Natural killer cell (primary cell): ENCODE results near the gene PRR23E. TPM values are rescaled to one million over a fixed set of nuclear protein-coding genes. Genes with fewer than 3 reads are reported as not detected.

Source experiments
- ATAC-seq, 3 donors: fragments of 150-1000 bp in 2 of 3; fragments of 200-7000 bp in 1 of 3; cut with Tn5 transposase; 1 replicate in 1 of 3; 2 replicates in 2 of 3; pipeline ENCODE4 v1.10.0; 2021; ENCODE audit warnings: mild to moderate bottlenecking in 2 of 3, moderate library complexity in 2 of 3
- DNase-seq, 2 donors: peaks; one replicate each; pipeline versions ENCODE4 v3.0.0 to v3.0.0-alpha.2; 2013 to 2021; ENCODE audit warnings: mixed read lengths in 1 of 2
- H3K27ac ChIP-seq: one replicate; pipeline ENCODE4 v1.5.1; 2013; ENCODE audit warnings: mild to moderate bottlenecking, low read length
- H3K27me3 ChIP-seq: one replicate; pipeline ENCODE4 v1.6.1; 2013; ENCODE audit warnings: low read length; ENCODE audit not compliant: control insufficient read depth, insufficient read depth
- H3K36me3 ChIP-seq: one replicate; pipeline ENCODE4 v1.6.1; 2013; ENCODE audit warnings: low read length; ENCODE audit not compliant: control insufficient read depth, insufficient read depth
- H3K4me1 ChIP-seq: one replicate; pipeline ENCODE4 v1.6.1; 2013; ENCODE audit warnings: low read length; ENCODE audit not compliant: control insufficient read depth, insufficient read depth
- H3K4me3 ChIP-seq: one replicate; pipeline ENCODE4 v1.5.1; 2013; ENCODE audit warnings: low read length
- H3K9me3 ChIP-seq: one replicate; pipeline ENCODE4 v1.6.1; 2013; ENCODE audit warnings: low read length; ENCODE audit not compliant: control insufficient read depth, insufficient read depth
- H3K27ac Mint-ChIP-seq, 2 donors: one replicate each; pipeline ENCODE4 v1.8.0; 2022; ENCODE audit warnings: mild to moderate bottlenecking in 2 of 2, mixed read lengths in 2 of 2, moderate library complexity in 1 of 2
- H3K27me3 Mint-ChIP-seq, 2 donors: one replicate each; pipeline ENCODE4 v1.8.0; 2022; ENCODE audit warnings: low read depth in 2 of 2, mixed read lengths in 2 of 2
- H3K36me3 Mint-ChIP-seq: one replicate; pipeline ENCODE4 v1.8.0; 2022; ENCODE audit warnings: mixed read lengths
- H3K4me1 Mint-ChIP-seq, 2 donors: one replicate each; pipeline ENCODE4 v1.8.0; 2022; ENCODE audit warnings: mixed read lengths in 2 of 2
- H3K4me3 Mint-ChIP-seq: one replicate; pipeline ENCODE4 v1.8.0; 2022; ENCODE audit warnings: mild to moderate bottlenecking, moderate library complexity, mixed read lengths
- H3K9me3 Mint-ChIP-seq, 2 donors: one replicate each; pipeline ENCODE4 v1.8.0; 2022; ENCODE audit warnings: mixed read lengths in 2 of 2
- WGBS: methylation state at CpG from one replicate; pipeline ENCODE4 v1.1.7; 2013; ENCODE audit warnings: missing lambda C conversion rate; ENCODE audit not compliant: insufficient coverage; 5-methylcytosine and 5-hydroxymethylcytosine counted together
- intact Hi-C: fragments of 100-400 bp; cut with micrococcal nuclease; formaldehyde crosslinking; loops from one replicate; pipeline ENCODE4 v1.14.2; 2022
- total RNA-seq, 4 donors: library from RNA; stranded (reverse); fragments of 120-200 nt in 1 of 4; gene quantifications; one replicate each; pipeline versions ENCODE4 v1.2.3 to v1.2.4, GENCODE V29; 2013 to 2022
- TF ChIP-seq, protein P1 (sequence below): fragments of 200-600 bp; IDR thresholded peaks from one replicate; pipeline ENCODE4 v1.8.0; 2022; ENCODE audit warnings: antibody characterized with exemption

The PRR23E gene
- total RNA-seq, 3 donors from 2014 or later (not counting 1 experiment from before 2014, with no cell fraction given), result not detected

DNA sequence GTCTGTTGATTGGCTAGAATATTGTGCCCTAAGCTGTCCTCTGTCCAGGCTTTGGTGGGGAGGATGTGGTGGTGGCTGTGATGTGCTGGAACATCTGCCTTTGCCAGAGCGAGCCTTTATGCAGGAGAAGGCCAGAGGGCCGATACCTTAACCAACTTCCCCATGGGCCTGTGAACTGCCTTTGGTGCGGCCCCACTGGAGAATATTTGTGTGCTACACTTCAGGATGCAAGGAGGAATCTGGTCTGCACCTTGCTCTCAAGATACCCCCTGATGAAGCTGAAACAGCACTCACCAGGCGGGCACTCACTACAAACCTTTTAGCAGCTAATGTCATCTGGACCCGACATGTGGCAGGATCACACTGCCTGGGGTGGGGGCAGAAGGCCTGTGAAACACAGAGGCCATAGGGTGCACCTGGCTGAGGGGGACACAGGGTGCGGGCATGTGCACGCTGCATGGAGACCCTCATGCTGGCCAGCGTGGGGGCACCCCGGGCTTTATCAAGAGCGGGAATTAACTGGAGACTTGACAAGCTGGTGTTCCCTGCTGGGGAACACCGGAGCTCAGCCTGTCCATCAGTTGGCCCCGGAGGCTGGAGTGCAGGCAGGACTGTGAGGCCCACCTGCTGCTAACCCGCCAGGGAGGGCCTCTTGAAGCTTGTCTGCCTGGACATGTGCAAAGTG is 16.4 kb downstream of the PRR23E start:
- Mint-ChIP-seq H3K4me1 (no peaks in the 10 kb centered on the region), H3K4me3 (no peak overlapping the region), H3K27ac (no peak overlapping the region), H3K36me3 (no peaks in the 10 kb centered on the region), H3K9me3 (no peaks in the 10 kb centered on the region), H3K27me3 (peaks cover 2 to 7% of the 10 kb centered on the region in 2 donors)
- TF ChIP-seq, protein P1, sequence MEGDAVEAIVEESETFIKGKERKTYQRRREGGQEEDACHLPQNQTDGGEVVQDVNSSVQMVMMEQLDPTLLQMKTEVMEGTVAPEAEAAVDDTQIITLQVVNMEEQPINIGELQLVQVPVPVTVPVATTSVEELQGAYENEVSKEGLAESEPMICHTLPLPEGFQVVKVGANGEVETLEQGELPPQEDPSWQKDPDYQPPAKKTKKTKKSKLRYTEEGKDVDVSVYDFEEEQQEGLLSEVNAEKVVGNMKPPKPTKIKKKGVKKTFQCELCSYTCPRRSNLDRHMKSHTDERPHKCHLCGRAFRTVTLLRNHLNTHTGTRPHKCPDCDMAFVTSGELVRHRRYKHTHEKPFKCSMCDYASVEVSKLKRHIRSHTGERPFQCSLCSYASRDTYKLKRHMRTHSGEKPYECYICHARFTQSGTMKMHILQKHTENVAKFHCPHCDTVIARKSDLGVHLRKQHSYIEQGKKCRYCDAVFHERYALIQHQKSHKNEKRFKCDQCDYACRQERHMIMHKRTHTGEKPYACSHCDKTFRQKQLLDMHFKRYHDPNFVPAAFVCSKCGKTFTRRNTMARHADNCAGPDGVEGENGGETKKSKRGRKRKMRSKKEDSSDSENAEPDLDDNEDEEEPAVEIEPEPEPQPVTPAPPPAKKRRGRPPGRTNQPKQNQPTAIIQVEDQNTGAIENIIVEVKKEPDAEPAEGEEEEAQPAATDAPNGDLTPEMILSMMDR, result no peak
- Histone ChIP-seq H3K27me3 (no peaks in the 10 kb centered on the region), H3K4me3 (no peak overlapping the region), H3K9me3 (no peaks in the 10 kb centered on the region), H3K4me1 (no peaks in the 10 kb centered on the region), H3K27ac (no peak overlapping the region), H3K36me3 (no peaks in the 10 kb centered on the region)
- DNase-seq, result no peak
- intact Hi-C loops, result no loop called here
- no peak for ATAC-seq
- 84% methylated on average over 13 of the region's 13 CpGs for WGBS

DNA sequence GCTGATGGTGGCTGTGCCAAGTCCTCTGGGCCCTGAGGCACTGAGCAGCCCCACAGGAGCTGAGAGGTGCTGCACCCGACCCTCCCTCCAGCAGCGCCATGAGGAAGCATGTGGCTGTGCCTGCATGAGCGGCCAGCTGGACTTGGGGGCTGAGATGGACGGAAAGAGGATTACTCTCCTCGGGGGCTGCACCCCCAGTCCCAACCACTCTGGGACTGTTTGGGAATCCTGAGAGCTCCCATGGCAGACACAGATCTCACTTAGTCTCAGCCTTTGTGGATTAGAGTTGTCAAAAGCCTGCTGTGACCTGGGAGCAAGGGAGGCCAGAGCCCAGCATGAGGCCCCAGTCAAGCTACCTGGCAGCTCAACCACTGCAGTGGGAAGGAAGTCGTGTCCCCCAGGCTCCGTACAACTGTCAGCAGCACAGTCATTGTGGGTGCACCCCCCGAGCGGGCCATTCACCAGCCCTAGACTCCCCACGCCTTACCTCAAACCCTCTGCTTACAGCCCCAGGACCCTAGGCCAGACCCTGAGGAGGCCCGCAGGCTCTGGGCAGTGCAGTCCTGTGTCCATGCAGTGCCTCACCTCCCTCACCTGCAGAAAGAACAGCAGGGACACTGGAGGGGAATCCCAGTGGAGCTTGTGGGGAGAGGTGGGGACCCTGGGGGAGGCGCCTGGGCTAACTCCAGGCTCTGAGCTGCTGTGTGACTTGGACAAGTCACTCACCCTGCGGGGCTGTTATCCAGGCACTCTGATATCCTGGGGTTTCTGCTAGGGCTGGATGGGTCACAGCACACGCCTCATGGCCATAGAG is 17.1 kb downstream of the PRR23E start:
- H3K27ac Mint-ChIP-seq, result no peak overlapping the region
- H3K27ac ChIP-seq, result no peak overlapping the region
- DNase-seq (no peak), ATAC-seq (no peak)
- no peak overlapping the region for H3K4me3 Mint-ChIP-seq
- no peak overlapping the region for H3K4me3 ChIP-seq
- no peaks in the 10 kb centered on the region for H3K4me1 Mint-ChIP-seq
- WGBS, result 74% methylated on average over 14 of the region's 14 CpGs
- H3K9me3 ChIP-seq, result no peaks in the 10 kb centered on the region
- H3K27me3 ChIP-seq, result no peaks in the 10 kb centered on the region
- H3K27me3 Mint-ChIP-seq, result peaks cover 5 to 15% of the 10 kb centered on the region in 2 donors
- no peaks in the 10 kb centered on the region for H3K36me3 Mint-ChIP-seq
- TF ChIP-seq, protein P1, result no peak
- intact Hi-C loops, result no loop called here
- H3K4me1 ChIP-seq, result no peaks in the 10 kb centered on the region
- H3K9me3 Mint-ChIP-seq, result no peaks in the 10 kb centered on the region
- no peaks in the 10 kb centered on the region for H3K36me3 ChIP-seq

DNA sequence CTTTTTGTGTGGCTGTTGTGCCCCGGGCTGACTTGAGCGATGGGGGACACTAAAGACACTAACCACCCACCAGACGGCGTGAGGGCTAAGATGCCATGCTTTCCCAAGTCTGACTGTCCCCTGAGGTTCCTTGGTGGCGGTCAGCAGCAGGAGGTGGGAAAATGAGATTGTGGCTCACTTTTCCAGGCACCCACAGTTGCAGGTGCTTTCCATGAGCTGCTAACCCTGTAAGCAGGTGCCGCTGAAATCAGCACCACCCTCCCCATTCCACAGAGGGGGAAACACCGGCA is 17.7 kb downstream of the PRR23E start:
- H3K27me3 Mint-ChIP-seq, result peaks cover 5 to 15% of the 10 kb centered on the region in 2 donors
- no peak overlapping the region for H3K4me3 Mint-ChIP-seq
- intact Hi-C loops, result no loop called here
- TF ChIP-seq, protein P1, result no peak
- ATAC-seq (no peak), DNase-seq (no peak)
- Histone ChIP-seq H3K36me3 (no peaks in the 10 kb centered on the region), H3K4me3 (no peak overlapping the region), H3K27me3 (no peaks in the 10 kb centered on the region), H3K4me1 (no peaks in the 10 kb centered on the region), H3K27ac (no peak overlapping the region), H3K9me3 (no peaks in the 10 kb centered on the region)
- H3K4me1 Mint-ChIP-seq, result no peaks in the 10 kb centered on the region
- 95% methylated on average over 6 of the region's 7 CpGs for WGBS
- H3K27ac Mint-ChIP-seq, result no peak overlapping the region
- no peaks in the 10 kb centered on the region for H3K9me3 Mint-ChIP-seq
- no peaks in the 10 kb centered on the region for H3K36me3 Mint-ChIP-seq
